Measurements from ENCODE around the gene CACNA2D4.

CACNA2D4 gene

GRCh38 chr12:1769809-1770494 lies 148.5 kb downstream of the CACNA2D4 start:
- Histone ChIP-seq H3K27me3 (replicated peaks; ENCODE audit: insufficient read depth, low read length) (no peaks in the 10 kb centered on the region), H3K79me2 (ENCODE audit: low read length) (peaks cover 17% of the 10 kb centered on the region; the same call in 1 of the 2 replicates), H3K4me2 (ENCODE audit: low read depth, low read length) (no peak overlapping the region), H3K9me3 (replicated peaks; ENCODE audit: insufficient read depth, low read length) (no peaks in the 10 kb centered on the region), H3K27ac (ENCODE audit: low read length) (no peak overlapping the region), H3F3A (ENCODE audit: insufficient read depth, low read length) (no peaks in the 10 kb centered on the region), H3K9me2 (replicated peaks; ENCODE audit: insufficient read depth, low read length) (no peaks in the 10 kb centered on the region), H3K36me3 (replicated peaks; ENCODE audit: insufficient read depth, low read length) (no peaks in the 10 kb centered on the region), H2AFZ (ENCODE audit: low read length) (no peak overlapping the region), H3K4me3 (ENCODE audit: low read length) (no peak overlapping the region), H3K9ac (ENCODE audit: low read length) (no peak overlapping the region), H3K4me1 (ENCODE audit: low read length) (no peaks in the 10 kb centered on the region), H4K20me1 (ENCODE audit: insufficient read depth, low read length) (no peaks in the 10 kb centered on the region)
- TF ChIP-seq EZH2 (optimal IDR thresholded peaks at IDR 0.05; ENCODE audit: low read depth, low read length) (no peak), CTCF (IDR thresholded peaks at IDR 0.05; ENCODE audit: low read length) (no peak), EZH2phosphoT487 (IDR thresholded peaks at IDR 0.05; ENCODE audit: low read length) (no peak)
- no peak for DNase-seq

- Histone ChIP-seq H3F3A (ENCODE audit: insufficient read depth, low read length) (no peaks in the 10 kb centered on the region), H3K79me2 (ENCODE audit: low read length) (peaks cover 17% of the 10 kb centered on the region; the same call in 1 of the 2 replicates), H3K4me1 (ENCODE audit: low read length) (no peaks in the 10 kb centered on the region), H3K4me3 (ENCODE audit: low read length) (no peak overlapping the region), H3K27ac (ENCODE audit: low read length) (no peak overlapping the region), H3K27me3 (replicated peaks; ENCODE audit: insufficient read depth, low read length) (no peaks in the 10 kb centered on the region), H3K9me3 (replicated peaks; ENCODE audit: insufficient read depth, low read length) (no peaks in the 10 kb centered on the region), H3K9me2 (replicated peaks; ENCODE audit: insufficient read depth, low read length) (no peaks in the 10 kb centered on the region), H3K4me2 (ENCODE audit: low read depth, low read length) (no peak overlapping the region), H3K9ac (ENCODE audit: low read length) (no peak overlapping the region), H4K20me1 (ENCODE audit: insufficient read depth, low read length) (no peaks in the 10 kb centered on the region), H2AFZ (ENCODE audit: low read length) (no peak overlapping the region), H3K36me3 (replicated peaks; ENCODE audit: insufficient read depth, low read length) (no peaks in the 10 kb centered on the region)
- no peak for TF ChIP-seq EZH2phosphoT487 (IDR thresholded peaks at IDR 0.05; ENCODE audit: low read length)
- no peak for TF ChIP-seq CTCF (IDR thresholded peaks at IDR 0.05; ENCODE audit: low read length)
- no peak for TF ChIP-seq EZH2 (optimal IDR thresholded peaks at IDR 0.05; ENCODE audit: low read depth, low read length)
- DNase-seq: no peak
Measured at GRCh38 chr12:1768615-1769014, 149.8 kb downstream of the CACNA2D4 start.

GRCh38 chr12:1767407-1768090 lies 150.9 kb downstream of the CACNA2D4 start:
- no peak overlapping the region for H3K4me2 ChIP-seq (ENCODE audit: low read depth, low read length)
- peaks cover 21% of the 10 kb centered on the region; the same call in 1 of the 2 replicates for H3K79me2 ChIP-seq (ENCODE audit: low read length)

More at GRCh38 chr12:1767407-1768090, 150.9 kb downstream of the CACNA2D4 start:
- Histone ChIP-seq H3K27ac (ENCODE audit: low read length) (no peak overlapping the region), H3K4me1 (ENCODE audit: low read length) (no peaks in the 10 kb centered on the region), H3F3A (ENCODE audit: insufficient read depth, low read length) (no peaks in the 10 kb centered on the region), H2AFZ (ENCODE audit: low read length) (no peak overlapping the region), H4K20me1 (ENCODE audit: insufficient read depth, low read length) (no peaks in the 10 kb centered on the region), H3K9me2 (replicated peaks; ENCODE audit: insufficient read depth, low read length) (no peaks in the 10 kb centered on the region), H3K9ac (ENCODE audit: low read length) (no peak overlapping the region), H3K4me3 (ENCODE audit: low read length) (no peak overlapping the region), H3K36me3 (replicated peaks; ENCODE audit: insufficient read depth, low read length) (no peaks in the 10 kb centered on the region), H3K9me3 (replicated peaks; ENCODE audit: insufficient read depth, low read length) (no peaks in the 10 kb centered on the region), H3K27me3 (replicated peaks; ENCODE audit: insufficient read depth, low read length) (no peaks in the 10 kb centered on the region)
- no peak for TF ChIP-seq CTCF (IDR thresholded peaks at IDR 0.05; ENCODE audit: low read length)
- no peak for TF ChIP-seq EZH2phosphoT487 (IDR thresholded peaks at IDR 0.05; ENCODE audit: low read length)
- TF ChIP-seq EZH2 (optimal IDR thresholded peaks at IDR 0.05; ENCODE audit: low read depth, low read length): no peak
- DNase-seq: no peak
